RCC 7860 (cell line): ENCODE results near the gene TIGAR.

ENCODE experiments used
- DNase-seq: peaks from one replicate; pipeline ENCODE4 v3.0.0-alpha.2; 2015; ENCODE audit warnings: low spot score
- FAIRE-seq: peaks from 2 replicates; lab custom pipeline; 2012; peaks lifted over from hg19 to GRCh38; lab: Jason Lieb, UNC

TIGAR gene

GRCh38 chr12:4301932-4302501 lies 19.0 kb upstream of the TIGAR start:
- DNase-seq (no peak), FAIRE-seq (no peak)

GRCh38 chr12:4302881-4303280 lies 18.1 kb upstream of the TIGAR start:
- FAIRE-seq (no peak), DNase-seq (no peak)

- no peak for DNase-seq
Observed at GRCh38 chr12:4303750-4304149, 17.3 kb upstream of the TIGAR start.

GRCh38 chr12:4307593-4308333 lies 13.2 kb upstream of the TIGAR start:
- peak; percentile 55 for DNase-seq
- FAIRE-seq = no peak

More at GRCh38 chr12:4303750-4304149, 17.3 kb upstream of the TIGAR start:
- FAIRE-seq = no peak

GRCh38 chr12:4308334-4308950 lies 12.6 kb upstream of the TIGAR start:
- DNase-seq (no peak), FAIRE-seq (no peak)

GRCh38 chr12:4311776-4312175 lies 9.2 kb upstream of the TIGAR start:
- FAIRE-seq = no peak
- no peak for DNase-seq

- no peak for FAIRE-seq
- no peak for DNase-seq
Observed at GRCh38 chr12:4312251-4312650, 8.8 kb upstream of the TIGAR start.

- FAIRE-seq (no peak), DNase-seq (no peak)
Observed at GRCh38 chr12:4320497-4320852, 538 bp upstream of the TIGAR start.

GRCh38 chr12:4322726-4323125 lies 1.7 kb downstream of the TIGAR start:
- FAIRE-seq = no peak
- no peak for DNase-seq

- no peak for DNase-seq
- FAIRE-seq = no peak
Observed at GRCh38 chr12:4323396-4323795, 2.4 kb downstream of the TIGAR start.

- no peak for FAIRE-seq
Observed at GRCh38 chr12:4324366-4324765, 3.4 kb downstream of the TIGAR start.

GRCh38 chr12:4325966-4326365 lies 5.0 kb downstream of the TIGAR start:
- FAIRE-seq (no peak), DNase-seq (no peak)

More at GRCh38 chr12:4324366-4324765, 3.4 kb downstream of the TIGAR start:
- DNase-seq = no peak

GRCh38 chr12:4327293-4327692 lies 6.3 kb downstream of the TIGAR start:
- no peak for DNase-seq
- FAIRE-seq = no peak

- no peak for FAIRE-seq
- no peak for DNase-seq
Observed at GRCh38 chr12:4330203-4330602, 9.2 kb downstream of the TIGAR start.

- no peak for FAIRE-seq
- no peak for DNase-seq
Observed at GRCh38 chr12:4331221-4331620, 10.2 kb downstream of the TIGAR start.

GRCh38 chr12:4331842-4332241 lies 10.8 kb downstream of the TIGAR start:
- no peak for FAIRE-seq
- DNase-seq = no peak

- FAIRE-seq = no peak
Observed at GRCh38 chr12:4346931-4347330, 25.9 kb downstream of the TIGAR start.

GRCh38 chr12:4353785-4354208 lies 32.8 kb downstream of the TIGAR start:
- DNase-seq (no peak), FAIRE-seq (no peak)

More at GRCh38 chr12:4346931-4347330, 25.9 kb downstream of the TIGAR start:
- no peak for DNase-seq

GRCh38 chr12:4355156-4356040 lies 34.4 kb downstream of the TIGAR start:
- no peak for FAIRE-seq
- no peak for DNase-seq

- FAIRE-seq (no peak), DNase-seq (no peak)
Observed at GRCh38 chr12:4356041-4356327, 35.0 kb downstream of the TIGAR start.

GRCh38 chr12:4366090-4366489 lies 45.1 kb downstream of the TIGAR start:
- no peak for FAIRE-seq
- DNase-seq = no peak
